Stomach (tissue), 9 donors: Measurements from ENCODE around the gene B4GALNT1. TPM values are rescaled to one million over a fixed set of nuclear protein-coding genes. Genes with fewer than 3 reads are reported as not detected.
A peak's percentile ranks its signal among the peaks of the same experiment; 100 is the strongest.

Source experiments
- DNase-seq, 2 donors: peaks; one replicate each; pipeline versions ENCODE4 v3.0.0 to v3.0.0-alpha.2; 2013 to 2019
- H3K27ac ChIP-seq, 5 donors: fragments of 200-600 bp in 4 of 5; sonication (generic) in 4 of 5; one replicate each; pipeline ENCODE4 v1.5.1; 2013 to 2019; ENCODE audit warnings: mild to moderate bottlenecking in 1 of 5, moderate library complexity in 1 of 5
- H3K27me3 ChIP-seq, 3 donors: fragments of 200-600 bp; sonication (generic); one replicate each; pipeline ENCODE4 v1.5.1; 2017 to 2019; ENCODE audit warnings: mixed run types in 1 of 3
- H3K36me3 ChIP-seq, 4 donors: fragments of 200-600 bp; sonication (generic); 1 replicate in 3 of 4; 2 replicates in 1 of 4; pipeline ENCODE4 v1.5.1; 2016 to 2019
- H3K4me1 ChIP-seq, 4 donors: fragments of 200-600 bp; sonication (generic); one replicate each; pipeline ENCODE4 v1.5.1; 2016 to 2019
- H3K4me3 ChIP-seq, 4 donors: fragments of 200-600 bp; sonication (generic) in 3 of 4; one replicate each; pipeline ENCODE4 v1.5.1; 2016 to 2019; ENCODE audit warnings: mild to moderate bottlenecking in 1 of 4
- H3K9me3 ChIP-seq, 4 donors: fragments of 200-600 bp; sonication (generic); one replicate each; pipeline ENCODE4 v1.5.1; 2016 to 2019
- CTCF ChIP-seq, 7 experiments: fragments of 450-650 bp in 4 of 7; fragments of 200-600 bp in 3 of 7; sonication (generic) in 3 of 7; IDR thresholded peaks; one replicate each; pipeline ENCODE4 v1.5.1; 2016 to 2019; ENCODE audit warnings: antibody characterized with exemption in 7 of 7, control low read depth in 2 of 7, mild to moderate bottlenecking in 1 of 7
- EP300 ChIP-seq: sonication (generic); formaldehyde crosslinking; IDR thresholded peaks from one replicate; pipeline ENCODE4 v1.6.1; 2017; ENCODE audit warnings: antibody characterized with exemption
- POLR2A ChIP-seq, 4 donors: fragments of 450-650 bp; IDR thresholded peaks; one replicate each; pipeline ENCODE4 v1.6.1; 2016; ENCODE audit warnings: antibody characterized with exemption in 4 of 4, control low read depth in 2 of 4, mild to moderate bottlenecking in 1 of 4, moderate library complexity in 1 of 4
- POLR2AphosphoS5 ChIP-seq, 3 donors: sonication (generic); formaldehyde crosslinking; IDR thresholded peaks; one replicate each; pipeline ENCODE4 v1.6.1; 2016; ENCODE audit warnings: antibody characterized with exemption in 3 of 3
- WGBS, 5 donors: extraction: QIAGEN DNeasy Blood & Tissue Kit in 3 of 5; methylation state at CpG; one replicate each; pipeline versions ENCODE4 v1.1.5 to v1.1.7; 2013 to 2018; 5-methylcytosine and 5-hydroxymethylcytosine counted together
- intact Hi-C: fragments of 100-400 bp; cut with DNase I; formaldehyde crosslinking; loops from one replicate; pipeline ENCODE4 v1.15.1; 2023; ENCODE audit warnings: low total_unique reads
- polyA plus RNA-seq, 3 donors: library from polyadenylated mRNA; stranded (reverse); fragments of 200-250 nt; gene quantifications; one replicate each; pipeline ENCODE4 v1.2.3, GENCODE V29; 2013
- total RNA-seq, 5 donors: library from RNA; depleted of rRNA; stranded (reverse); fragments of >200 nt; gene quantifications; one replicate each; pipeline versions ENCODE4 v1.1.0 to v1.2.3, GENCODE V29; 2014 to 2016
- donor health status: healthy with polysubstance abuse.
- donor health status: Bipolar disorder and iron deficiency.
- donor health status: healthy.

Gene B4GALNT1
- total and polyA plus RNA-seq, 8 donors, result 0.31 to 1.1 (median 0.67) TPM; not detected in 4

DNA sequence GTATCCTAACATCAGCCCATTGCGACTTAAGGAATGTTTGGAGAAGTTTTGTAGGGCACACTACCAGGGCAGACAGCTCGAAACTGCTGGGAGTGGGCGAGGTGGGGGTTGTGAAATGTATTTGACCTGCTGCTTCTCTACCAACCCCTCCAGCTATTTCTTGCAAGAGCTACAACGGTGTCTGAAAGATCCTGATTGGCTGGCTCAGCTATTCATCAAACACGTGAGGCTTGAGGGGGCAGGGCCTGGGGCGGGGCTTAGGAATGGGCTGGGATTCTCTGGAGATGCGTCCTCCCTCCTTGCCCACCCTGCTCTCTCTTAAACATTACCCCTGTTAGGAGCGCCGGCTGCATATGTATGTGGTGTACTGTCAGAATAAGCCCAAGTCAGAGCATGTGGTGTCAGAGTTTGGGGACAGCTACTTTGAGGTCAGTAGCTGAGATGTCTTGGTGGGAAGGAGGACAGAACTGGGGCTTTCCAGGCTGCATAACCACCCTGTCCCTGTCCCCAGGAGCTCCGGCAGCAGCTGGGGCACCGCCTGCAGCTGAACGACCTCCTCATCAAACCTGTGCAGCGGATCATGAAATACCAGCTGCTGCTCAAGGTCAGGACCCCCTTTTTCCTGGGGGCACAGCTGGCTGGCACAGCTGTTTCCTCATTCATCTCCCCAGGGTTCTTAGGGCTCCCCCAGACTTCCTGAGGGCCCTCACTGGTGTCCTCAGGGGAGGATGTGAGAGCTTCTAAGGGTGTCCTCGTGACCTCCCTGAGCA is 18.6 kb downstream of the B4GALNT1 start:
- peaks cover 0 to 91% (median 33%) of the 10 kb centered on the region in 3 donors for H3K27me3 ChIP-seq
- no peaks in the 10 kb centered on the region for H3K9me3 ChIP-seq
- peaks cover 25 to 56% (median 39%) of the 10 kb centered on the region in 4 donors for H3K4me1 ChIP-seq
- intact Hi-C loops, result no loop called here
- peak in 1 of 2 donors; percentile 41 for DNase-seq
- H3K4me3 ChIP-seq, result no peak overlapping the region
- 45 to 55% (median 53%) methylated on average over 11 to 14 of the region's 14 CpGs for WGBS, 5 donors
- TF ChIP-seq POLR2A (IDR thresholded peaks at IDR 0.05) (no peak), POLR2AphosphoS5 (IDR thresholded peaks at IDR 0.05) (no peak), CTCF (IDR thresholded peaks at IDR 0.05) (no peak), EP300 (no peak)
- peaks cover 5 to 44% (median 25%) of the 10 kb centered on the region in 4 donors for H3K36me3 ChIP-seq
- peak overlapping the region in 1 of 5 donors; percentile 29 for H3K27ac ChIP-seq

DNA sequence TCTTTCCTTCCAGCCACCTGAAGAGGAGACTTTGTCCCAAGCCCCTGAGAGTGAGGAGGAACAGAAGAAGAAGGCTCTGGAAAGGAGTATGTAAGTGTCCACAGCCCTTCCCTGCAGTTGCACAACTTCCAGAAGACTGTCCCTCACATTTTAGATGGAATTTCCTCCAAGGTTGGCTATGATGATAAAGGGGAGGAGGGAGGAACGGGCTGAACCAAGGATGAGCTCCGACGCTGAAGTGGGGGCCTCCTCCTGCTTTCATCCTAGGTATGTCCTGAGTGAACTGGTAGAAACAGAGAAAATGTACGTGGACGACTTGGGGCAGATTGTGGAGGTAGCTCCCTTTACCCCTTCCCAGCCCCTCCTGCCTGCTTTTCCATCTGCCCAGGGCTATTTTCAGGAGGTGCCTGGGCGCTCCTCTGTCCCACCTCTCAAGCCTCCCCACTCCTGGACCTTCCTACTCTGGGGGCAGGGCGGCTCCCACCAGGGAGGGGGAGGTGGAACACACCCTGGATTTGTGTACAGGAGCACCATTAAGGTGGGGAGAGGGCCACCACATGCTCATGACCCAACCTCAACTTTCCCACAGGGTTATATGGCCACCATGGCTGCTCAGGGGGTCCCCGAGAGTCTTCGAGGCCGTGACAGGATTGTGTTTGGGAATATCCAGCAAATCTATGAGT is 19.4 kb downstream of the B4GALNT1 start:
- Histone ChIP-seq H3K4me3 (no peak overlapping the region), H3K9me3 (no peaks in the 10 kb centered on the region), H3K4me1 (peaks cover 22 to 62% (median 40%) of the 10 kb centered on the region in 4 donors), H3K36me3 (peaks cover 5 to 51% (median 30%) of the 10 kb centered on the region in 4 donors), H3K27ac (peak overlapping the region in 1 of 5 donors; percentile 91), H3K27me3 (peaks cover 0 to 86% (median 28%) of the 10 kb centered on the region in 3 donors)
- intact Hi-C loops, result no loop called here
- WGBS, 5 donors, result 75 to 87% (median 82%) methylated on average over 10 of the region's 10 CpGs
- TF ChIP-seq POLR2A (IDR thresholded peaks at IDR 0.05), result no peak
- no peak for DNase-seq

DNA sequence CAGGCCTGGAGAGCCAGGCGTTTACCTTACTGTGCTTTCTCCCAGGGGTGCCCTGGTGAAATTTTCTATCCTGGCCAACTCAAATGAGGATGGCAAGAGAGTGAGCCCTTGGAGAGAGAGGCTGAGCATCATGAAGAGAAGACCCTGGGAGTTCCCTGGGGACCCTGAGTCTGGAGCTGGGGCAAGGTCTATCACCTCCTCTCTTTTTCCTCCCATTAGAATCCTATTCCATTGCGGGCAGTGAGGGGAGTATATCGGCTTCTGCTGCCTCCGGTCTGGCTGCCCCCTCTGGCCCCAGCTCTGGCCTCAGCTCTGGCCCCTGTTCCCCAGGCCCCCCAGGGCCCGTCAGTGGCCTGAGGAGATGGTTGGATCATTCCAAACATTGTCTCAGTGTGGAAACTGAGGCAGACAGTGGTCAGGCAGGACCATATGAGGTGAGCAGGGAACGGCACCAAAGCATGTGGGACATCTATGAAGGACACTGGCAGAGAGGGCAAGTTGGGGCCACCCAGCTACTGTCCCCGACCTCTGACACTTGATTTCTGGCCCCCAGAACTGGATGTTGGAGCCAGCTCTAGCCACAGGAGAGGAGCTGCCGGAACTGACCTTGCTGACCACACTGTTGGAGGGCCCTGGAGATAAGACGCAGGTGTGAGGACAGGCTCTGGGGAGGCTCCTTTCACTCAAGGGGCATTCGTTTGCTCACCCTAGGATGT is 20.1 kb downstream of the B4GALNT1 start:
- peaks cover 22 to 63% (median 40%) of the 10 kb centered on the region in 4 donors for H3K4me1 ChIP-seq
- peak overlapping the region in 1 of 5 donors; percentile 91 for H3K27ac ChIP-seq
- peaks cover 5 to 57% (median 34%) of the 10 kb centered on the region in 4 donors for H3K36me3 ChIP-seq
- no peak for TF ChIP-seq POLR2A (IDR thresholded peaks at IDR 0.05)
- TF ChIP-seq CTCF (IDR thresholded peaks at IDR 0.05), result no peak
- TF ChIP-seq POLR2AphosphoS5 (IDR thresholded peaks at IDR 0.05), result no peak
- no peak for TF ChIP-seq EP300
- peaks cover 0 to 79% (median 28%) of the 10 kb centered on the region in 3 donors for H3K27me3 ChIP-seq
- WGBS, 5 donors, result 74 to 85% (median 82%) methylated on average over 10 of the region's 10 CpGs
- peak in 1 of 2 donors; percentile 1 for DNase-seq
- H3K4me3 ChIP-seq, result peak overlapping the region in 1 of 4 donors; percentile 54
- H3K9me3 ChIP-seq, result no peaks in the 10 kb centered on the region
- intact Hi-C loops, result no loop called here

GRCh38 chr12:57611827-57612710 is 20.9 kb downstream of the B4GALNT1 start:
- Histone ChIP-seq H3K9me3 (no peaks in the 10 kb centered on the region), H3K4me1 (peaks cover 22 to 63% (median 40%) of the 10 kb centered on the region in 4 donors), H3K27ac (peak overlapping the region in 4 of 5 donors; percentile 81 to 91 (median 84)), H3K4me3 (peak overlapping the region; percentile 54 to 71 (median 64)), H3K27me3 (peaks cover 0 to 71% (median 28%) of the 10 kb centered on the region in 3 donors), H3K36me3 (peaks cover 5 to 57% (median 42%) of the 10 kb centered on the region in 4 donors)
- intact Hi-C loops, result no loop called here
- WGBS, 5 donors, result 17 to 26% (median 18%) methylated on average over 11 to 23 of the region's 23 CpGs
- TF ChIP-seq POLR2AphosphoS5 (IDR thresholded peaks at IDR 0.05) (no peak), EP300 (no peak), POLR2A (IDR thresholded peaks at IDR 0.05) (no peak), CTCF (IDR thresholded peaks at IDR 0.05) (no peak)
- peak in 1 of 2 donors; percentile 21 for DNase-seq
